ENCODE data around the gene BRAT1. TPM values are rescaled to one million over a fixed set of nuclear protein-coding genes. Genes with fewer than 3 reads are reported as not detected.
A peak's percentile ranks its signal among the peaks of the same experiment; 100 is the strongest.

BRAT1 gene
- total RNA-seq, 1 donor from 2014 or later = 43.7 TPM

- Mint-ChIP-seq H3K4me1 (ENCODE audit: low read depth) (peaks cover 22% of the 10 kb centered on the region), H3K9me3 (ENCODE audit: low read depth) (no peaks in the 10 kb centered on the region), H3K27me3 (peaks cover 19% of the 10 kb centered on the region), H3K4me3 (ENCODE audit: low read depth) (no peak overlapping the region), H3K36me3 (ENCODE audit: insufficient read depth) (no peaks in the 10 kb centered on the region), H3K27ac (peak overlapping the region; percentile 59)
- DNase-seq (ENCODE audit: low spot score, unreplicated experiment) = peak; percentile 38
- TF ChIP-seq, protein P1, sequence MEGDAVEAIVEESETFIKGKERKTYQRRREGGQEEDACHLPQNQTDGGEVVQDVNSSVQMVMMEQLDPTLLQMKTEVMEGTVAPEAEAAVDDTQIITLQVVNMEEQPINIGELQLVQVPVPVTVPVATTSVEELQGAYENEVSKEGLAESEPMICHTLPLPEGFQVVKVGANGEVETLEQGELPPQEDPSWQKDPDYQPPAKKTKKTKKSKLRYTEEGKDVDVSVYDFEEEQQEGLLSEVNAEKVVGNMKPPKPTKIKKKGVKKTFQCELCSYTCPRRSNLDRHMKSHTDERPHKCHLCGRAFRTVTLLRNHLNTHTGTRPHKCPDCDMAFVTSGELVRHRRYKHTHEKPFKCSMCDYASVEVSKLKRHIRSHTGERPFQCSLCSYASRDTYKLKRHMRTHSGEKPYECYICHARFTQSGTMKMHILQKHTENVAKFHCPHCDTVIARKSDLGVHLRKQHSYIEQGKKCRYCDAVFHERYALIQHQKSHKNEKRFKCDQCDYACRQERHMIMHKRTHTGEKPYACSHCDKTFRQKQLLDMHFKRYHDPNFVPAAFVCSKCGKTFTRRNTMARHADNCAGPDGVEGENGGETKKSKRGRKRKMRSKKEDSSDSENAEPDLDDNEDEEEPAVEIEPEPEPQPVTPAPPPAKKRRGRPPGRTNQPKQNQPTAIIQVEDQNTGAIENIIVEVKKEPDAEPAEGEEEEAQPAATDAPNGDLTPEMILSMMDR (IDR thresholded peaks at IDR 0.05; ENCODE audit: unreplicated experiment) = no peak
Measured at GRCh38 chr7:2523941-2524807, 31.1 kb downstream of the BRAT1 start.

- H3K4me3 Mint-ChIP-seq (ENCODE audit: low read depth) = no peak overlapping the region
- no peak overlapping the region for H3K27ac Mint-ChIP-seq
- H3K9me3 Mint-ChIP-seq (ENCODE audit: low read depth) = no peaks in the 10 kb centered on the region
- no peaks in the 10 kb centered on the region for H3K36me3 Mint-ChIP-seq (ENCODE audit: insufficient read depth)
- DNase-seq (ENCODE audit: low spot score, unreplicated experiment) = no peak
- peaks cover 19% of the 10 kb centered on the region for H3K27me3 Mint-ChIP-seq
- peaks cover 22% of the 10 kb centered on the region for H3K4me1 Mint-ChIP-seq (ENCODE audit: low read depth)
- TF ChIP-seq, protein P1 (IDR thresholded peaks at IDR 0.05; ENCODE audit: unreplicated experiment) = no peak
Measured at GRCh38 chr7:2523461-2523936, 31.8 kb downstream of the BRAT1 start.

GRCh38 chr7:2522780-2523433 is 32.4 kb downstream of the BRAT1 start:
- DNase-seq (ENCODE audit: low spot score, unreplicated experiment) = no peak
- H3K4me3 Mint-ChIP-seq (ENCODE audit: low read depth) = peak overlapping the region; percentile 7
- H3K9me3 Mint-ChIP-seq (ENCODE audit: low read depth) = no peaks in the 10 kb centered on the region
- H3K4me1 Mint-ChIP-seq (ENCODE audit: low read depth) = peaks cover 18% of the 10 kb centered on the region
- H3K27me3 Mint-ChIP-seq = peaks cover 25% of the 10 kb centered on the region
- TF ChIP-seq, protein P1 (IDR thresholded peaks at IDR 0.05; ENCODE audit: unreplicated experiment) = no peak
- H3K36me3 Mint-ChIP-seq (ENCODE audit: insufficient read depth) = no peaks in the 10 kb centered on the region
- no peak overlapping the region for H3K27ac Mint-ChIP-seq

GRCh38 chr7:2521952-2522591 is 33.3 kb downstream of the BRAT1 start:
- no peak for DNase-seq (ENCODE audit: low spot score, unreplicated experiment)
- Mint-ChIP-seq H3K4me1 (ENCODE audit: low read depth) (peaks cover 18% of the 10 kb centered on the region), H3K27me3 (peaks cover 32% of the 10 kb centered on the region), H3K36me3 (ENCODE audit: insufficient read depth) (no peaks in the 10 kb centered on the region), H3K27ac (no peak overlapping the region), H3K4me3 (ENCODE audit: low read depth) (peak overlapping the region; percentile 45), H3K9me3 (ENCODE audit: low read depth) (no peaks in the 10 kb centered on the region)
- TF ChIP-seq, protein P1 (IDR thresholded peaks at IDR 0.05; ENCODE audit: unreplicated experiment) = no peak

- Mint-ChIP-seq H3K9me3 (ENCODE audit: low read depth) (no peaks in the 10 kb centered on the region), H3K4me1 (ENCODE audit: low read depth) (peaks cover 20% of the 10 kb centered on the region), H3K36me3 (ENCODE audit: insufficient read depth) (no peaks in the 10 kb centered on the region), H3K4me3 (ENCODE audit: low read depth) (peak overlapping the region; percentile 45), H3K27ac (no peak overlapping the region), H3K27me3 (peaks cover 32% of the 10 kb centered on the region)
- TF ChIP-seq, protein P1 (IDR thresholded peaks at IDR 0.05; ENCODE audit: unreplicated experiment) = no peak
- DNase-seq (ENCODE audit: low spot score, unreplicated experiment) = no peak
Measured at GRCh38 chr7:2521341-2521745, 34.0 kb downstream of the BRAT1 start.
